LHCN-M2 (cell line): ENCODE data around the gene MICU1. TPM values are rescaled to one million over a fixed set of nuclear protein-coding genes. Genes with fewer than 3 reads are reported as not detected.
"Not testable (repeated sequence)": the region's sequence is repeated elsewhere in the genome, so short reads cannot be mapped to it uniquely, and the experiment has no call there.

Experiments used
- DNase-seq: peaks from one replicate; pipeline ENCODE4 v3.0.0-alpha.2; 2012; ENCODE audit warnings: low read depth
- polyA plus RNA-seq: library from polyadenylated mRNA; unstranded; fragments of >200 nt; gene quantifications from one replicate; pipeline ENCODE4 v1.2.1, GENCODE V29; 2012; ENCODE audit warnings: missing spikeins
- total RNA-seq: library from RNA; depleted of rRNA; stranded (reverse); fragments of >200 nt; gene quantifications from 2 replicates; pipeline ENCODE4 v1.2.3, GENCODE V29; 2014; rRNA removed

The MICU1 gene
- total RNA-seq = 57.1 and 58.2 TPM in 2 replicates
- polyA plus RNA-seq = 47.4 TPM

GRCh38 chr10:72625608-72626443 lies at the start of gene MICU1:
Gene MICU1, minus strand, starts transcription at chr10:72626079. Its CDS starts 59,286 bp downstream, at chr10:72566793.
- peak; percentile 95 for DNase-seq

- DNase-seq = not testable (repeated sequence)
Measured at GRCh38 chr10:72674174-72674573, 48.3 kb upstream of the MICU1 start.

GRCh38 chr10:72673280-72673679 lies 47.4 kb upstream of the MICU1 start:
- no peak for DNase-seq

- DNase-seq = no peak
Measured at GRCh38 chr10:72667207-72667864, 41.5 kb upstream of the MICU1 start.

DNA sequence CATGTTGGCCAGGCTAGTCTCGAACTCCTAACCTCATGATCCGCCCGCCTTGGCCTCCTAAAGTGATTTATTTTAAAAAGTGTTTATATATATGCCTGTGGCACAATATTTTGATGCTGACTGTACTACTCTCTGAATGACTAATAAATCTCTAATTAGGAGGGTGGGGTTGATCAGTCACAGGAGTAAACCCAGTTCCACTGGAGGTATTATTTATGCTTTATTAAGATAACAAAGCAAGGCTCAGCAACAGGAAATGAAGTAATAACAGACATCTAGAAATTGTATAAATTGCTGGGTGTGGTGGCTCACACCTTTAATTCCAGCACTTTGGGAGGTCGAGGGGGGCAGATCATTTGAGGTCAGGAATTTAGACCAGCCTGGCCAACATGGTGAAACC lies 40.0 kb upstream of the MICU1 start:
- peak; percentile 19 for DNase-seq

DNA sequence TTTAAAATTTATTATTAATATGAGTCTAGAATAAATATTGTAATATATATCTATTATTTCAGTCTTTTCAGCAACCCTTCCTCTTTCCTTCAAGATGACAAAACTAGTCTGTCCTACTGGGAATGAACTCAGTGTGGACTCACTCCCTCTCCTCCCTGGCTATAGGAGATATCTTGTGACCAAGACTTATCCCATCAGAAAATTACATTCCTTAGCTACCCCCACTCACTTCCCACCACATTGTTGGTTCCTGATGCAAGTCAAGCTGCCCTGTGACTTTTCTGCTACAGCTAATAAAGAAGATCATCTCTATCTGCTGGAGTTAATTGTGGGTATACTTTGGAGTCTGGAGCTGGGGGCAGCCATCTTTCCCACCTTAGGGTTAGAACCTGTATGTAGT lies 38.1 kb upstream of the MICU1 start:
- no peak for DNase-seq

GRCh38 chr10:72661431-72661830 lies 35.6 kb upstream of the MICU1 start:
- no peak for DNase-seq

DNA sequence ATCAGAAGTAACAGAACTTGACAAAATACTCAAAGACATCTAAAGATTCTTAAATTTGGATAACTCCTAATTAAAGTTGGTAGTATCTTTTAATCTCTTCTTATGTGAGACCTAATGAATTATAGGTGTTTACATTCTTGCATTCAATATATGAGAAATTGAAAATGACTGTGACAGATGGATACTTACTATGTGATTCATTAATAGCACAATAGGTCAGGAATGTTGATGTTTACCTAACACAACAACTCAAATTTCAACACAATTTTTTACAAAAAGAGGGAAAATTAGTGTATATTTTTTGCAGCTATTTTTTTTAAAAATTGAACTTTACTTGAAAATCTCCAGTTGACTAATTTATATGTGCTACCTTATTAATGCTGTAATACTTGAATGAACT lies 34.3 kb upstream of the MICU1 start:
- DNase-seq = no peak

DNA sequence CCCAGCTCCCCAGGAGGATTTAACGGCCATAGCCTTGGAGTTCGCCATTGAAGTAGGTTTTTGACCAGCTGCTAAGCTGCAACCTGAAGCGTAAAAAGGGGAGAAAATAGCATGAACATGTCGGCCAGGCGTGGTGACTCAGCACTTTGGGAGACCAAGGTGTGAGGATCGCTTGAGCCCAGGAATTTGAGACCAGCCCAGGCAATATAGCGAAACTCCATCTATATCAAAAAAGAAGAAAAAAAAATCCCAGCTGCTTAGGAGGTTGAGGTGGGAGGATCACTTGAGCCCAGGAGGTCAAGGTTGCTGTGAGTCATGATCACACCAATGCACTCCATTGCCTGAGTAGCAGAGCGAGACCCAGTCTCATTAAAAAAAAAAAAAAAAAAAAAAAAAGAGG lies 33.8 kb upstream of the MICU1 start:
- no peak for DNase-seq

DNA sequence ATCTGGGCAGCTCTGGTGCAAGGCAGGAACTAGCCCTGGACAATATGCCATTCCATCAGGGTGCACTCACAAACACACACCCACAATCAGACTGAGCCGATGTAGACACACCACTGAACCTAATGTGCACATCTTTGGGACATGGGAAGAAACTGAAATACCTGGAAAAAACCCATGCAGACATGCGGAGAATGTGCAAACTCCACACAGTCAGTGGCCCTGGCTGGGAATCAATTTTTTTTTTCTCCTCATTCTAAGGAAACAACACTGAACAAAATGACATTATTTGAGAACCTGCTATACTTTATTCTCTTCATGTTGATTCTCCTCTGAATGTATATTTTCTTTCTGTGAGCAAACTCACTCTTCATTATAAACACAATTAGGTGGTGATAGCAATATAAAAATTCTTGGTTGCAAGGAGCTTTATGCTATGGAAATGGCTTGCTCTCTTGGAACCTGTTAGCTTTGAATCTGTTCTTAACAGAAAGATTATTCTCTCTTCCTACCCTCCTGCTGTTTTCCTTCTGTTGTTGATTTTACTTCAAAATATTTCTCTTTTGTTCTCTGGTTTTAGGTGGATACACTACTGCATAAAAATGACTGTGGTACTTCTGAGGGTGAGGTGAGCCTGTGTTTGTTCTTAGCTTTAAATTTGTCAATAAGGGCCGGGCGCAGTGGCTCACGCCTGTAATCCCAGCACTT lies 33.0 kb upstream of the MICU1 start:
- DNase-seq = no peak

DNA sequence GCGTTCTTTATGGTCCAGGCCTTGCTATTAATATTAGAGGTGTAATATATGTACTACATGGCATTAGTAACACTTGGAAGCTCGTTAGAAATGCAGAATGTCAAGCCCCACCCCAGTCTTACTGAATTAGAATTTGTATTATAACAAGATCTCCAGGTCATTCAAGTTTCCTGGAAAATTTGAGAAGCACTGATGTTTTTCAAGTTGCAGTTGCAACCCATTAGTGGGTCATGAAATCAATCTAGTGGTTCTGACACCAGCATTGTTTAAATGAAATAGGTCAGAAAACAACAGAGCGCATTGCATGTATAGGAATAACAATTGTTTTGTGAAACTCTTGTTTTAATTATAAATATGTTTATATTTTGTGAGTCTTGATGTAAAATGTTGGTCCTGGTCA lies 28.8 kb upstream of the MICU1 start:
- DNase-seq = no peak

GRCh38 chr10:72653383-72654096 lies 27.7 kb upstream of the MICU1 start:
- DNase-seq = no peak

DNA sequence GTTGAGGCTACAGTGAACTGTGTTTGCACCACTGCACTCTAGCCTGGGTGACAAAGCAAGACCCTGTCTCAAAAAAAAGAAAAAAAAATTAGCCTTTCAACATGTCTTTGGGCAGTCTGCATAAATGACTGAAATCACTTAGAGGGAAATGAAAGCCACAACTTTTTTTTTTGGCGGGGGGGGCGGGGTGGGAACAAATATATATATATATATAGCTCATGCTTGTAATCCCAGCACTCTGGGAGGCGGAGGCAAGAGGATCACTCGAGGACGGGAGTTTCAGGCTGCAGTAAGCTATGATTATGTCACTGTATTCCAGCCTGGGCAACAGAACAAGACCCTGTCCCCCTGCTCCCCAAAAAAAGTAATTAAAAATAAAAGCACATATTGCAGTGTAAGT lies 23.4 kb upstream of the MICU1 start:
- no peak for DNase-seq

DNA sequence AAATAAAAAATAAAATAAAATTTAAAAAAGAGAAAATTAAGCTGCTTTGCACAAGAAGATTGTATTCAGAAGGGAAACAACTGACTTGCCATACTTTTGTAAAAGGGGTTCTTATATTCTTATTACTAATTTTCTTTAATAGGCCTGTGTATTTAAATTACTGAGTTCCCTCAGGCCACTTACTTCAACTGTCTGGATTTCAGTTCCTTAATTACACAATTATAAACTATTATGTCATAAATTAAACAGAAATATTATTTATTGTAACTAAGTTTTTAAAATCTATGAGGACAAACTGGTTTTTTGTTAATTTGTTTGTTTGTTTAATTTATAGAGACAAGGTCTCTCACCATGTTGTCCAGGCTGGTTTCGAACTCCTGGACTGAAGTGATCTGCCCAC lies 22.4 kb upstream of the MICU1 start:
- DNase-seq = no peak

- not testable (repeated sequence) for DNase-seq
Measured at GRCh38 chr10:72646971-72647370, 21.1 kb upstream of the MICU1 start.

DNA sequence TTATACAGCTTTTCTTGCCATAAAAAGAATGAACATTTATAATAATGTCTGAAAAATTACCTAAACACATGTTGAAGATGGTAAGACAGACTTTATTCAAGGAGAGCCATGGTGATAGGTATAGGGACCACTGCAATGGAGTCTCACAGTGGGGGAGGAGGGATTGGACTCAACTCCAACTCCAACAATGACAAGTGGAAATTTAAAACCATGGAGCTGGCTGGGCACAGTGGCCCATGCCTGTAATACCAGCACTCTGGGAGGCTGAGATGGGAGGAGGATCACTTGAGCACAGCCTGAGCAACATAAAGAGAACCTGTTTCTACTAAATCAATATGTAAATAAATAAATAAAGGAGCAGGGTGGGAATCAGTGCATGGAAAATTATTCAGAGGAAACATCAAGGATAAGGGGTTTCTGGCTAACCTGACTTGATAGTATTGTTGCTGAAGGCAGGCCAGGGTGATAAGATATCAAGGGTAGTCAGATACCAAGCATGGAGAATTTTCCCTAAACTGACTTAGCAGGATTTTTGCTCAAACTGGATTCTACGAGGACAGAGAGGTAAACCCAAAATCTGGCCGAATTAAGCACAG lies 19.5 kb upstream of the MICU1 start:
- DNase-seq = no peak

DNA sequence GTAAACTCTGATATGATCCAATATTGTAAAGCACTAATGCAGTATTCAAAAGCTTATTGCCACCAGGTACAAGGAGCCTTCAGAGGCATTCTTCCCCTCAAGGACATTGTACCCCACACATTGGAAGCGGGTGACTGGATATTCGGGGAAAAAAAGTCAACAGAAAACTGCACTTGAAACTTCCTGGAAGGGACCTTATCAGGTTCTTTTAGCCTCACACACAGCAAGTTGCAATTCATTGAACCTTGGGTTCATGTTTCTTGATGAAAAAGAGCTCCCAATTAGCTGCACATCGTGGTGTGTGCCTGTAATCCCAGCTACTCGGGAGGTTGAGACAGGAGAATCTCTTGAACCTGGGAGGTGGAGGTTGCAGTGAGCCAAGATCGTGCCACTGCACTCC lies 16.4 kb upstream of the MICU1 start:
- DNase-seq = no peak

DNA sequence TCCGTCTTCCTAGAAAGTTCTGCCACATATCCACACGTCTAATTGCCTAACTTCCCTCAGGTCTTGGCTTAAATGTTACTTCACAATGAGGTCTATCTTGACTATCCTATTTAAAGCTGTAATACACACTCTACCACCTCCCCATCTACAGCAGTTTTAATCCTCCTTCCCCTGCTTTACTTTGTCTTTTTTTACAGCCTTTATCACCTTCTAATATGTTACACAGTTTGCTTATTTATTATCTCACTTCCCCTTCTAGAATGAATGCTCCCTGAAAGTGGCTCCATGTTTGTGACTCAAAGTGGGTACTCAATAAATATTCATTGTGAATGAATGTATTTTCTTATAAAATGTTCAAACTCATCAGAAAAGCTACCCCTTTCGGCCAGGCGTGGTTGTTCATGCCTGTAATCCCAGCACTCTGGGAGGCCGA lies 13.6 kb upstream of the MICU1 start:
- DNase-seq = no peak

- DNase-seq = no peak
Measured at GRCh38 chr10:72638586-72639440, 12.9 kb upstream of the MICU1 start.

DNA sequence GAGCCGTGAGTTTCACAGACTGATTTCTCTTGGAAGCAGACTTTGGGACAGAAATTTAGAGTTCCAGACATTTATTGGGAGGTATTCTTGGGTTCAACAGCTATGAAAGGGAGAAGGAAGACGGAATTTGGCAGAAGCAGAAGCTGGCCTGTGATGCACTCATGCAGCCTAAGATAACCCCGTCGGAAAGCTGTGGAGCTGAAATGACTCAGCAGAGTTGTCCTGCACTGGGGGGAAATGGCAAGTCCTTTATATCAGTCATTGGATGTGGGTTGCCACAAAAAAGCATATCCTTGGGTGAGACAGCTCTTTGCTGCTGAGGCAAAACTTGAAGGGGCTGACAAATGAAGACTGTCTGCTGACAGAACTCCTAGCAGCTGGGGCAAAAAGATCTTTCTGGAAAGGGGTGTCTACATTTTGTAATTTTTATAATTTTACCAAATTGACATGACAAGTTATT lies 11.5 kb upstream of the MICU1 start:
- DNase-seq = peak; percentile 84
